Tibial nerve (tissue), 4 donors: ENCODE measurements around the gene RBM28. TPM values are rescaled to one million over a fixed set of nuclear protein-coding genes. Genes with fewer than 3 reads are reported as not detected.
A peak's percentile ranks its signal among the peaks of the same experiment; 100 is the strongest.

ENCODE experiments used
- DNase-seq, 2 donors: peaks; one replicate each; pipeline ENCODE4 v3.0.0-alpha.2; 2019; ENCODE audit warnings: low spot score in 2 of 2
- H3K27ac ChIP-seq, 4 donors: fragments of 200-600 bp; sonication (generic) in 3 of 4; one replicate each; pipeline ENCODE4 v1.5.1; 2017 to 2019; ENCODE audit warnings: mild to moderate bottlenecking in 1 of 4
- H3K27me3 ChIP-seq, 2 donors: fragments of 200-600 bp; sonication (generic) in 1 of 2; one replicate each; pipeline versions ENCODE4 v1.5.1 to v1.6.0; 2017 to 2019
- H3K36me3 ChIP-seq, 3 donors: fragments of 200-600 bp; sonication (generic); one replicate each; pipeline ENCODE4 v1.5.1; 2018 to 2019
- H3K4me1 ChIP-seq, 4 donors: fragments of 200-600 bp; sonication (generic) in 3 of 4; one replicate each; pipeline ENCODE4 v1.5.1; 2017 to 2019
- H3K4me3 ChIP-seq, 4 donors: fragments of 200-600 bp; sonication (generic) in 3 of 4; one replicate each; pipeline ENCODE4 v1.5.1; 2017 to 2019; ENCODE audit warnings: mild to moderate bottlenecking in 1 of 4, moderate library complexity in 1 of 4
- H3K9me3 ChIP-seq, 4 donors: fragments of 200-600 bp; sonication (generic) in 3 of 4; one replicate each; pipeline ENCODE4 v1.5.1; 2017 to 2019
- CTCF ChIP-seq, 5 experiments: fragments of 200-600 bp in 3 of 5; fragments of 450-650 bp in 2 of 5; sonication (generic) in 3 of 5; IDR thresholded peaks; one replicate each; pipeline ENCODE4 v1.5.1; 2016 to 2019; ENCODE audit warnings: antibody characterized with exemption in 5 of 5, mild to moderate bottlenecking in 3 of 5, moderate library complexity in 2 of 5
- EP300 ChIP-seq, 2 donors: sonication (generic); formaldehyde crosslinking; IDR thresholded peaks; one replicate each; pipeline ENCODE4 v1.6.1; 2017; ENCODE audit warnings: antibody characterized with exemption in 2 of 2, mild to moderate bottlenecking in 1 of 2
- POLR2A ChIP-seq, 2 donors: fragments of 450-650 bp; IDR thresholded peaks; one replicate each; pipeline ENCODE4 v1.6.1; 2017; ENCODE audit warnings: antibody characterized with exemption in 2 of 2, mild to moderate bottlenecking in 2 of 2, moderate library complexity in 2 of 2
- WGBS, 2 donors: methylation state at CpG; one replicate each; pipeline ENCODE4 v1.1.5; 2018; 5-methylcytosine and 5-hydroxymethylcytosine counted together
- total RNA-seq, 4 donors: library from RNA; depleted of rRNA; stranded (reverse); fragments of >200 nt; gene quantifications; one replicate each; pipeline ENCODE4 v1.1.0, GENCODE V29; 2016

RBM28 gene
- total RNA-seq, 4 donors from 2014 or later: 25.1 to 89.4 (median 51.0) TPM

- TF ChIP-seq POLR2A (IDR thresholded peaks at IDR 0.05) (no peak), CTCF (IDR thresholded peaks at IDR 0.05) (no peak), EP300 (IDR thresholded peaks at IDR 0.05) (no peak)
- WGBS, 2 donors: 74 to 83% methylated on average over 7 to 9 of the region's 9 CpGs
- Histone ChIP-seq H3K4me3 (no peak overlapping the region), H3K4me1 (peaks cover 0 to 10% (median 0%) of the 10 kb centered on the region in 4 donors), H3K27me3 (no peaks in the 10 kb centered on the region), H3K9me3 (no peaks in the 10 kb centered on the region), H3K27ac (no peak overlapping the region), H3K36me3 (peaks cover 0 to 37% (median 0%) of the 10 kb centered on the region in 3 donors)
- no peak for DNase-seq
Measured at GRCh38 chr7:128389618-128390329, 46.1 kb upstream of the RBM28 start.

DNA sequence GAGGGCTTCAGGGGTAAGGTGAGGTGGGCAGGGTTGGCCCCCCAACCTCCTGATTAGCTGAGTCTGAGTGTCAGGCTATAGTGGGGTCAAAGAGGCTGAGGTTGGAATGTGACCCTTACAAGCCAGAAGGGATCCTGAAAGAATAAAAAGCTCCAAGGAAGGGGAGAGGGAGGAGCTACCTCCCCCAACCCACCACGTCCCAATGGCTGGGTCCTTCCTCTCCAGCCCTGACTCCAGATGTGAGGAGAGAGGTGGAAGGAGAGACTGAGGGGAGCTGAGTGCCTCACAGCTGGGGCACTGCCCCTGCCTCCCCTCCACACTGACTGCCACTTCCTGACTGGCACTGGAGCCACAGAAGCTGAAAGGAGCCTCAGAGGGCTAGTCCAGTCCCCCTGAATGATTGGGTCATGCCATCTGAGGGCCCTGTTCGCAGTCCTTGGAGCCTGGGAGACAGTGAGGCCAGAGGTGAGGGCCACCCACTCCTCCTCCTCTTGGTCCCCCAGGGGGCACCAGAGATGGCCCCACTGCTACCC, 45.4 kb upstream of the RBM28 start:
- TF ChIP-seq CTCF (IDR thresholded peaks at IDR 0.05) (no peak), POLR2A (IDR thresholded peaks at IDR 0.05) (no peak), EP300 (IDR thresholded peaks at IDR 0.05) (no peak)
- Histone ChIP-seq H3K27ac (no peak overlapping the region), H3K4me3 (no peak overlapping the region), H3K9me3 (no peaks in the 10 kb centered on the region), H3K27me3 (no peaks in the 10 kb centered on the region), H3K36me3 (peaks cover 0 to 31% (median 0%) of the 10 kb centered on the region in 3 donors), H3K4me1 (peaks cover 0 to 10% (median 0%) of the 10 kb centered on the region in 4 donors)
- no peak for DNase-seq
- WGBS, 2 donors: 18 to 39% methylated on average over 2 of the region's 2 CpGs

GRCh38 chr7:128388145-128388485, 44.4 kb upstream of the RBM28 start:
- no peak overlapping the region for H3K27ac ChIP-seq
- peaks cover 0 to 10% (median 0%) of the 10 kb centered on the region in 4 donors for H3K4me1 ChIP-seq
- no peaks in the 10 kb centered on the region for H3K27me3 ChIP-seq
- no peaks in the 10 kb centered on the region for H3K9me3 ChIP-seq
- DNase-seq: no peak
- TF ChIP-seq POLR2A (IDR thresholded peaks at IDR 0.05) (no peak), CTCF (IDR thresholded peaks at IDR 0.05) (no peak), EP300 (IDR thresholded peaks at IDR 0.05) (no peak)
- peaks cover 0 to 20% (median 0%) of the 10 kb centered on the region in 3 donors for H3K36me3 ChIP-seq
- WGBS, 2 donors: 31 to 37% methylated on average over 3 of the region's 3 CpGs
- H3K4me3 ChIP-seq: no peak overlapping the region

DNA sequence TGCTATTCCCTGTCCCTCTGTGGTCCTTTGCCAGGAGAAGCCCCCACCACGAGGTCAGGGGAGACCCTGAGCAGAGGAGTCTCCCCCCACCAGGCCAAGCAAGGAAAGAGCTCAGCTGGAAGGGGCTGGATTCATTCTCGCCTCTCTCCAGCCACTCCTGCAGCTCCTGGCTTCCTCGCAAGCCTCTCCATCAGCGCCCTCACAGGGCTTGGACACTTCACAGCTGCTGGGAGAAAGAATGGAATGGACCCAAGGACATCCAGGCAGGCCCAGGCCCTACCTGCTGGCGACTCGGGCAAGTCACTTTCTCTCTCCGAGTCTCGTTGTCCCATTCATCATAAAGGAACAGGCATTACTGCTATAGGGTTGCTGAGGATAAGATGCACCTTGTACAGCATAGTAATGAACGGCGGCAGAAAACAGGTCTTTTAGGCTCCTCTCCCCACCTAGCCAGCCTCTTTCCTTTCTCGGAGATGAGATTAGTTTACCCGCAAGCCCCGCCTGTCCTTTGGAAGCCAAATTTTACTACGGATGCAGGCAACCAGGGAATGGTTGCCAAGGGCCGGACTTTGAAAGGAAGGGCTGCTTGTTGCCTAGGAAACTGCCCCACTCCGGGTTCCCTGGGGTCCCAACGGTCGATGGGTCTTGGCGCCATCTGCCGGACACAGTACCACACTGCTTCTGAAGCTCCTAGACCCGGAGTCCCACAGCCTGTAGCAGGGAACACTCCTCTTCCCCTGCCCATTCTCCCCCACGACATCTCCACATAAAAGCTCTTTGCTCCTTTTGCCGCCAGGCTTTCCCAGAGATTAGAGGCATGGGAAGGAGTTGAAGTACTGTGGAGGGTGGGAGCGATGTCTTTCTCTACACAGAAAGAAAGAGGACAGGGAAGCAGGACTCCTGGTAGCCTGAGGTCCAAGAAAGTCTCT, 43.8 kb upstream of the RBM28 start:
- Histone ChIP-seq H3K36me3 (peaks cover 0 to 14% (median 0%) of the 10 kb centered on the region in 3 donors), H3K27me3 (no peaks in the 10 kb centered on the region), H3K4me1 (peaks cover 0 to 10% (median 0%) of the 10 kb centered on the region in 4 donors), H3K27ac (no peak overlapping the region), H3K9me3 (no peaks in the 10 kb centered on the region), H3K4me3 (no peak overlapping the region)
- TF ChIP-seq POLR2A (IDR thresholded peaks at IDR 0.05): no peak
- TF ChIP-seq CTCF (IDR thresholded peaks at IDR 0.05): peak; percentile 81 to 90 (median 84)
- TF ChIP-seq EP300 (IDR thresholded peaks at IDR 0.05): no peak
- WGBS, 2 donors: 20 to 24% methylated on average over 24 of the region's 24 CpGs
- DNase-seq: peak; percentile 61 to 71
